ENCODE data around the gene CLASP1. TPM values are rescaled to one million over a fixed set of nuclear protein-coding genes. Genes with fewer than 3 reads are reported as not detected.

The CLASP1 gene
- total and polyA plus RNA-seq, 2 of the 8 experiments (the other 6 are each of a cell fraction or from before 2014, with no cell fraction given), result 7.3 to 53.9 TPM

- Histone ChIP-seq H3K79me2 (ENCODE audit: control insufficient read depth in 1 of 2, insufficient read depth in 2 of 2, low read length in 2 of 2) (peaks cover 0 to 47% of the 10 kb centered on the region in 2 experiments; a peak in 2 of 4 replicates), H3K23me2 (ENCODE audit: low read depth, low read length) (no peaks in the 10 kb centered on the region; the same call in 1 of the 2 replicates), H3K4ac (replicated peaks; ENCODE audit: insufficient read length, low read depth, low read length) (no peak overlapping the region), H3K9me3 (ENCODE audit: insufficient read depth in 2 of 2, low read depth in 1 of 2, low read length in 1 of 2) (no peaks in the 10 kb centered on the region), H3K56ac (replicated peaks; ENCODE audit: insufficient read length, low read depth, low read length) (no peak overlapping the region), H4K5ac (ENCODE audit: insufficient read length, low read depth, low read length) (no peak overlapping the region), H3K18ac (ENCODE audit: extremely low read depth, low read length) (no peak overlapping the region), H3K27me3 (replicated peaks in 1 of 4; ENCODE audit: control insufficient read depth in 3 of 4, extremely low read depth in 1 of 4, insufficient read depth in 3 of 4, low read length in 3 of 4) (no peaks in the 10 kb centered on the region), H2BK15ac (ENCODE audit: low read length) (no peak overlapping the region), H3K23ac (ENCODE audit: insufficient read length) (no peak overlapping the region), H3K4me1 (replicated peaks in 1 of 4; ENCODE audit: control insufficient read depth in 3 of 4, insufficient read depth in 4 of 4, low read length in 3 of 4) (no peaks in the 10 kb centered on the region; a peak in 2 of 7 replicates), H4K91ac (replicated peaks; ENCODE audit: insufficient read length, low read length) (no peak overlapping the region), H2BK12ac (ENCODE audit: low read depth, low read length) (no peak overlapping the region), H2BK5ac (ENCODE audit: low read depth, low read length) (no peak overlapping the region), H3K4me3 (ENCODE audit: extremely low read depth in 1 of 4, insufficient read depth in 2 of 4, low read depth in 3 of 4, low read length in 4 of 4) (no peak overlapping the region), H4K20me1 (replicated peaks in 1 of 2; ENCODE audit: control insufficient read depth in 1 of 2, insufficient read depth in 2 of 2, low read length in 2 of 2) (peaks cover 0 to 4% of the 10 kb centered on the region in 2 experiments), H2AFZ (ENCODE audit: low read length) (no peak overlapping the region), H4K8ac (ENCODE audit: extremely low read depth, insufficient read depth, low read length) (no peak overlapping the region), H3K14ac (ENCODE audit: insufficient read length) (no peak overlapping the region), H3K27ac (ENCODE audit: low read depth, low read length) (no peak overlapping the region), H2BK120ac (replicated peaks; ENCODE audit: low read depth, low read length) (no peak overlapping the region), H2BK20ac (ENCODE audit: low read length) (no peak overlapping the region), H3K79me1 (ENCODE audit: low read depth, low read length) (0 out of 2 replicates have a peak, but pooled peaks cover 3% of the 10 kb centered on the region), H3K4me2 (ENCODE audit: insufficient read depth in 1 of 2, low read depth in 2 of 2, low read length in 2 of 2) (no peak overlapping the region), H2AK5ac (ENCODE audit: low read depth, low read length) (no peak overlapping the region), H3K9ac (replicated peaks in 1 of 4; ENCODE audit: extremely low read depth in 1 of 4, low read depth in 3 of 4, low read length in 3 of 4) (no peak overlapping the region), H3K36me3 (ENCODE audit: control insufficient read depth in 2 of 4, insufficient read depth in 4 of 4, low read length in 3 of 4) (no peaks in the 10 kb centered on the region; a peak in 1 of 8 replicates)
- TF ChIP-seq RXRA (IDR thresholded peaks at IDR 0.05; ENCODE audit: insufficient read depth, low read depth, low read length) (no peak), CHD1 (IDR thresholded peaks at IDR 0.05; ENCODE audit: low read depth, low read length) (no peak), CTCF (IDR thresholded peaks at IDR 0.05; ENCODE audit: control extremely low read depth in 1 of 3, insufficient read depth in 1 of 3, low read depth in 1 of 3, low read length in 3 of 3) (no peak), YY1 (IDR thresholded peaks at IDR 0.05; ENCODE audit: low read depth, low read length) (no peak), JUN (IDR thresholded peaks at IDR 0.05; ENCODE audit: low read depth, low read length) (no peak), POLR2A (IDR thresholded peaks at IDR 0.05; ENCODE audit: control extremely low read depth in 1 of 2, low read depth in 2 of 2, low read length in 2 of 2) (no peak), POLR2AphosphoS5 (IDR thresholded peaks at IDR 0.05; ENCODE audit: low read depth, low read length) (no peak), TBP (IDR thresholded peaks at IDR 0.05; ENCODE audit: low read depth, low read length) (no peak), RFX5 (IDR thresholded peaks at IDR 0.05; ENCODE audit: borderline replicate concordance, low read depth, low read length) (no peak), NRF1 (IDR thresholded peaks at IDR 0.05; ENCODE audit: low read depth, low read length) (no peak)
- CTCF ChIA-PET (ENCODE audit: partially characterized antibody), result interaction anchor here (1.0 kb wide), 2 partner anchors 17 to 41 kb away, joined by 4 to 5 read pairs; no protein-coding TSS in a partner anchor
- FAIRE-seq (no peak), DNase-seq (ENCODE audit: low read depth in 1 of 2, low spot score in 2 of 2) (no peak)
- POLR2A ChIA-PET (ENCODE audit: partially characterized antibody), result no interaction called here
- WGBS, 2 experiments (ENCODE audit: extremely low coverage in 1 of 2, insufficient coverage in 1 of 2, insufficient read length in 1 of 2, insufficient replicate concordance in 2 of 2, low coverage in 1 of 2, low lambda C conversion rate in 2 of 2, missing lambda C conversion rate in 1 of 2), result 96% methylated on average over 1 of the region's 1 CpG; no CpG with 5 or more reads in 1 of the 2 experiments
Observed at GRCh38 chr2:121613774-121614173, 35.5 kb downstream of the CLASP1 start.

Data from H1 (cell line).